H1 (cell line): ENCODE data around the gene SPACA5. TPM values are rescaled to one million over a fixed set of nuclear protein-coding genes. Genes with fewer than 3 reads are reported as not detected.

Experiments
- CREB1 ChIP-seq: IDR thresholded peaks from 2 replicates; pipeline ENCODE4 v1.6.1; 2012; ENCODE audit warnings: inconsistent platforms
- CTBP2 ChIP-seq: IDR thresholded peaks from 2 replicates; pipeline ENCODE4 v1.7.0; 2011; ENCODE audit warnings: borderline replicate concordance, mild to moderate bottlenecking, moderate library complexity, mixed read lengths, low read length; ENCODE audit not compliant: insufficient read depth, insufficient read length
- KDM5A ChIP-seq: fragments of 200-600 bp; IDR thresholded peaks from 2 replicates; pipeline ENCODE4 v1.7.1; 2012; ENCODE audit warnings: mild to moderate bottlenecking, low read length, inconsistent platforms, mixed read lengths
- NANOG ChIP-seq: IDR thresholded peaks from 2 replicates; pipeline ENCODE4 v1.6.1; 2011; ENCODE audit warnings: low read length, low read depth, mild to moderate bottlenecking, inconsistent platforms; ENCODE audit not compliant: insufficient read depth, poor library complexity, severe bottlenecking
- SP1 ChIP-seq: IDR thresholded peaks from 2 replicates; pipeline ENCODE4 v1.6.1; 2011; ENCODE audit warnings: low read depth, low read length
- USF2 ChIP-seq: IDR thresholded peaks from 2 replicates; pipeline ENCODE4 v1.6.1; 2011; ENCODE audit warnings: low read length, improper control_type of control experiment
- polyA plus RNA-seq, 7 experiments: library from polyadenylated mRNA; depleted of rRNA in 3 of 7; stranded (reverse) in 5 of 7; unstranded in 2 of 7; fragments of >200 nt in 5 of 7; fragments of 200-250 nt in 2 of 7; gene quantifications; 1 replicate in 5 of 7; 2 replicates in 1 of 7; 4 replicates in 1 of 7; pipeline versions ENCODE4 v1.2.1 to v1.2.3, GENCODE V29; 2011 to 2013; ENCODE audit warnings: missing spikeins in 2 of 7, mixed read lengths in 2 of 7
- total RNA-seq: library from RNA; stranded (reverse); fragmentation: NEBNext Ultra II Directional; extraction: Animal tissue kit (Norgen Biotek cat#: 25700); gene quantifications from 2 replicates; pipeline ENCODE4 v1.2.1, GENCODE V29; 2021
- TF ChIP-seq, protein P1 (sequence below): fragments of 300-600 bp; sonication (generic); IDR thresholded peaks from 2 replicates; pipeline ENCODE4 v1.7.1; 2012; ENCODE audit warnings: low read length, moderate library complexity, mild to moderate bottlenecking, inconsistent platforms; ENCODE audit not compliant: insufficient replicate concordance
- TF ChIP-seq, protein P2 (sequence below): IDR thresholded peaks from 2 replicates; pipeline ENCODE4 v1.6.1; 2012; ENCODE audit warnings: inconsistent platforms

The SPACA5 gene
- total and polyA plus RNA-seq, 2 of the 8 experiments (the other 6 are each of a cell fraction or from before 2014, with no cell fraction given), result 0.26 TPM; not detected in 1

DNA sequence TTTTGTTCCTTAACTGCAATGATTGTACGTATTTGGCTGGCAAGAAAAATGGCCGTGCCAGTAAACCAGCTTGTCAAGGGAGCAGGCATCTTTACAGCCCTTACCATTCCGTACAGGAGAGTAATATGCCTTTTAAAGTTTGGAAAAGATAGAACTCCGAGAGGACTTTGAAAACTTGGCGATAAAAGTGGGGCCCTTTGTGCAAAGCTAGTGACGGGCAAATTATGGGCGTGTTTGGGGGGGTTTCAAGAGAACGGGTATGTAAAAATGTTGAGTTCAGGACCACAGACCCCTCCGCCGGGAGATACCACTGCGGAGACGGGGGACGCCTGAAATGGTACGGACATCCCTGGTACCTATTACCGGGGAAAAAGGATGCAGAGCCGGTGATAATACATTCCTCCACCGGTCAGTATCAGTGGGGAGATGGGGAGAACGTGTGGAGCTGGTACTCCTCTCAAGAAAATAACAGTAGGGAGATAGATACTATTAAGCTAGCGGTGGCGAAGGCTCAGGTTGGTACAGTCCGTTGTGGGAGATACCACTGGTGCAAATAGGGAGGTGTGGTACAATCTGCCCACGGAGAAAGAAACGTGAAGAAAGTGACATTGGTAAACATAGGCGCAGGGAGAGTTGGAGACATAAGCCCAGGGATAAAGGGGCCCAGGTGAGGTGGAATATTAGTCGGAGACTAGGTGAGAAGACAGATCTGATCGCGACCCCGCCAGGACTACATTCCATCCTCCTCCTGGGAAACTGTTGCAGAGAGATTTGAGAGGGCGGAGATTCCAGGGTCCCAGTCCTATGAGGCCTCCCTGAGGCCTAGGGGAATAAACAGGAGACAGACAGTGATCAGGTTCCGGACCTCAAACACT is 14.5 kb downstream of the SPACA5 start (continued):
- TF ChIP-seq, protein P1, sequence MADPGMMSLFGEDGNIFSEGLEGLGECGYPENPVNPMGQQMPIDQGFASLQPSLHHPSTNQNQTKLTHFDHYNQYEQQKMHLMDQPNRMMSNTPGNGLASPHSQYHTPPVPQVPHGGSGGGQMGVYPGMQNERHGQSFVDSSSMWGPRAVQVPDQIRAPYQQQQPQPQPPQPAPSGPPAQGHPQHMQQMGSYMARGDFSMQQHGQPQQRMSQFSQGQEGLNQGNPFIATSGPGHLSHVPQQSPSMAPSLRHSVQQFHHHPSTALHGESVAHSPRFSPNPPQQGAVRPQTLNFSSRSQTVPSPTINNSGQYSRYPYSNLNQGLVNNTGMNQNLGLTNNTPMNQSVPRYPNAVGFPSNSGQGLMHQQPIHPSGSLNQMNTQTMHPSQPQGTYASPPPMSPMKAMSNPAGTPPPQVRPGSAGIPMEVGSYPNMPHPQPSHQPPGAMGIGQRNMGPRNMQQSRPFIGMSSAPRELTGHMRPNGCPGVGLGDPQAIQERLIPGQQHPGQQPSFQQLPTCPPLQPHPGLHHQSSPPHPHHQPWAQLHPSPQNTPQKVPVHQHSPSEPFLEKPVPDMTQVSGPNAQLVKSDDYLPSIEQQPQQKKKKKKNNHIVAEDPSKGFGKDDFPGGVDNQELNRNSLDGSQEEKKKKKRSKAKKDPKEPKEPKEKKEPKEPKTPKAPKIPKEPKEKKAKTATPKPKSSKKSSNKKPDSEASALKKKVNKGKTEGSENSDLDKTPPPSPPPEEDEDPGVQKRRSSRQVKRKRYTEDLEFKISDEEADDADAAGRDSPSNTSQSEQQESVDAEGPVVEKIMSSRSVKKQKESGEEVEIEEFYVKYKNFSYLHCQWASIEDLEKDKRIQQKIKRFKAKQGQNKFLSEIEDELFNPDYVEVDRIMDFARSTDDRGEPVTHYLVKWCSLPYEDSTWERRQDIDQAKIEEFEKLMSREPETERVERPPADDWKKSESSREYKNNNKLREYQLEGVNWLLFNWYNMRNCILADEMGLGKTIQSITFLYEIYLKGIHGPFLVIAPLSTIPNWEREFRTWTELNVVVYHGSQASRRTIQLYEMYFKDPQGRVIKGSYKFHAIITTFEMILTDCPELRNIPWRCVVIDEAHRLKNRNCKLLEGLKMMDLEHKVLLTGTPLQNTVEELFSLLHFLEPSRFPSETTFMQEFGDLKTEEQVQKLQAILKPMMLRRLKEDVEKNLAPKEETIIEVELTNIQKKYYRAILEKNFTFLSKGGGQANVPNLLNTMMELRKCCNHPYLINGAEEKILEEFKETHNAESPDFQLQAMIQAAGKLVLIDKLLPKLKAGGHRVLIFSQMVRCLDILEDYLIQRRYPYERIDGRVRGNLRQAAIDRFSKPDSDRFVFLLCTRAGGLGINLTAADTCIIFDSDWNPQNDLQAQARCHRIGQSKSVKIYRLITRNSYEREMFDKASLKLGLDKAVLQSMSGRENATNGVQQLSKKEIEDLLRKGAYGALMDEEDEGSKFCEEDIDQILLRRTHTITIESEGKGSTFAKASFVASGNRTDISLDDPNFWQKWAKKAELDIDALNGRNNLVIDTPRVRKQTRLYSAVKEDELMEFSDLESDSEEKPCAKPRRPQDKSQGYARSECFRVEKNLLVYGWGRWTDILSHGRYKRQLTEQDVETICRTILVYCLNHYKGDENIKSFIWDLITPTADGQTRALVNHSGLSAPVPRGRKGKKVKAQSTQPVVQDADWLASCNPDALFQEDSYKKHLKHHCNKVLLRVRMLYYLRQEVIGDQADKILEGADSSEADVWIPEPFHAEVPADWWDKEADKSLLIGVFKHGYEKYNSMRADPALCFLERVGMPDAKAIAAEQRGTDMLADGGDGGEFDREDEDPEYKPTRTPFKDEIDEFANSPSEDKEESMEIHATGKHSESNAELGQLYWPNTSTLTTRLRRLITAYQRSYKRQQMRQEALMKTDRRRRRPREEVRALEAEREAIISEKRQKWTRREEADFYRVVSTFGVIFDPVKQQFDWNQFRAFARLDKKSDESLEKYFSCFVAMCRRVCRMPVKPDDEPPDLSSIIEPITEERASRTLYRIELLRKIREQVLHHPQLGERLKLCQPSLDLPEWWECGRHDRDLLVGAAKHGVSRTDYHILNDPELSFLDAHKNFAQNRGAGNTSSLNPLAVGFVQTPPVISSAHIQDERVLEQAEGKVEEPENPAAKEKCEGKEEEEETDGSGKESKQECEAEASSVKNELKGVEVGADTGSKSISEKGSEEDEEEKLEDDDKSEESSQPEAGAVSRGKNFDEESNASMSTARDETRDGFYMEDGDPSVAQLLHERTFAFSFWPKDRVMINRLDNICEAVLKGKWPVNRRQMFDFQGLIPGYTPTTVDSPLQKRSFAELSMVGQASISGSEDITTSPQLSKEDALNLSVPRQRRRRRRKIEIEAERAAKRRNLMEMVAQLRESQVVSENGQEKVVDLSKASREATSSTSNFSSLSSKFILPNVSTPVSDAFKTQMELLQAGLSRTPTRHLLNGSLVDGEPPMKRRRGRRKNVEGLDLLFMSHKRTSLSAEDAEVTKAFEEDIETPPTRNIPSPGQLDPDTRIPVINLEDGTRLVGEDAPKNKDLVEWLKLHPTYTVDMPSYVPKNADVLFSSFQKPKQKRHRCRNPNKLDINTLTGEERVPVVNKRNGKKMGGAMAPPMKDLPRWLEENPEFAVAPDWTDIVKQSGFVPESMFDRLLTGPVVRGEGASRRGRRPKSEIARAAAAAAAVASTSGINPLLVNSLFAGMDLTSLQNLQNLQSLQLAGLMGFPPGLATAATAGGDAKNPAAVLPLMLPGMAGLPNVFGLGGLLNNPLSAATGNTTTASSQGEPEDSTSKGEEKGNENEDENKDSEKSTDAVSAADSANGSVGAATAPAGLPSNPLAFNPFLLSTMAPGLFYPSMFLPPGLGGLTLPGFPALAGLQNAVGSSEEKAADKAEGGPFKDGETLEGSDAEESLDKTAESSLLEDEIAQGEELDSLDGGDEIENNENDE, result no peak
- no peak for TF ChIP-seq NANOG
- TF ChIP-seq USF2, result no peak
- TF ChIP-seq CTBP2, result no peak
- TF ChIP-seq CREB1, result no peak
- TF ChIP-seq, protein P2, sequence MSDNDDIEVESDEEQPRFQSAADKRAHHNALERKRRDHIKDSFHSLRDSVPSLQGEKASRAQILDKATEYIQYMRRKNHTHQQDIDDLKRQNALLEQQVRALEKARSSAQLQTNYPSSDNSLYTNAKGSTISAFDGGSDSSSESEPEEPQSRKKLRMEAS, result no peak
- TF ChIP-seq SP1, result peak; percentile 8; the same call in 1 of the 2 replicates
- no peak for TF ChIP-seq KDM5A
